Left lung (tissue), 10 donors: ENCODE measurements around the gene TGM1. TPM values are rescaled to one million over a fixed set of nuclear protein-coding genes. Genes with fewer than 3 reads are reported as not detected.

Experiments
- ATAC-seq: fragments of 200-7000 bp; cut with Tn5 transposase; one replicate; pipeline ENCODE4 v1.9.1; 2020; ENCODE audit warnings: moderate library complexity
- DNase-seq, 4 donors: peaks; one replicate each; pipeline ENCODE4 v3.0.0-alpha.2; 2013 to 2020
- H3K27ac ChIP-seq, 2 donors: fragments of 200-600 bp; sonication (generic) in 1 of 2; one replicate each; pipeline versions ENCODE4 v1.5.0 to v1.8.0; 2020 to 2021
- H3K27me3 ChIP-seq, 2 donors: fragments of 200-600 bp; sonication (generic) in 1 of 2; one replicate each; pipeline versions ENCODE4 v1.5.0 to v1.8.0; 2020 to 2021
- H3K36me3 ChIP-seq, 2 donors: fragments of 200-600 bp; sonication (generic) in 1 of 2; one replicate each; pipeline versions ENCODE4 v1.5.0 to v1.8.0; 2020 to 2021
- H3K4me1 ChIP-seq, 2 donors: fragments of 200-600 bp; one replicate each; pipeline ENCODE4 v1.8.0; 2021
- H3K4me3 ChIP-seq, 2 donors: fragments of 200-600 bp; sonication (generic) in 1 of 2; one replicate each; pipeline versions ENCODE4 v1.5.0 to v1.8.0; 2020 to 2021; ENCODE audit warnings: mild to moderate bottlenecking in 1 of 2
- H3K9me3 ChIP-seq, 2 donors: fragments of 200-600 bp; sonication (generic) in 1 of 2; one replicate each; pipeline versions ENCODE4 v1.5.0 to v1.8.0; 2020 to 2021
- CTCF ChIP-seq, 2 donors: fragments of 200-600 bp; sonication (generic) in 1 of 2; IDR thresholded peaks; one replicate each; pipeline versions ENCODE4 v1.5.0 to v1.8.0; 2021; ENCODE audit warnings: antibody characterized with exemption in 2 of 2
- intact Hi-C, 2 donors: fragments of 100-400 bp; cut with DNase I; formaldehyde crosslinking; loops; one replicate each; pipeline versions ENCODE4 v1.11.2 to v1.14.2; 2022
- polyA plus RNA-seq, 6 donors: library from polyadenylated mRNA; unstranded; fragments of 120-200 nt; gene quantifications; one replicate each; pipeline ENCODE4 v1.2.1, GENCODE V29; 2013; ENCODE audit not compliant: insufficient read length in 6 of 6
- total RNA-seq, 2 donors: library from RNA; stranded (reverse); fragmentation: NEBNext Ultra II Directional; extraction: Animal tissue kit (Norgen Biotek cat#: 25700); gene quantifications; one replicate each; pipeline ENCODE4 v1.2.1, GENCODE V29; 2021
- donor health status: DM: no; HTN: yes; CAD: no.
- donor health status: DM: no; HTN: no; CAD: no.

Gene TGM1
- total and polyA plus RNA-seq, 8 donors = 2.6 to 9.6 (median 3.6) TPM

GRCh38 chr14:24252289-24253124 lies 10.5 kb downstream of the TGM1 start:
- ATAC-seq (no peak), DNase-seq (peak in 2 of 4 donors; percentile 29 to 53)
- Histone ChIP-seq H3K4me1 (peaks cover 0 to 9% of the 10 kb centered on the region in 2 donors), H3K27me3 (no peaks in the 10 kb centered on the region), H3K27ac (no peak overlapping the region), H3K4me3 (no peak overlapping the region), H3K9me3 (no peaks in the 10 kb centered on the region), H3K36me3 (peaks cover 0 to 29% of the 10 kb centered on the region in 2 donors)
- intact Hi-C loops = no loop called here
- no peak for TF ChIP-seq CTCF (IDR thresholded peaks at IDR 0.05)

- H3K9me3 ChIP-seq = no peaks in the 10 kb centered on the region
- H3K4me1 ChIP-seq = peaks cover 0 to 9% of the 10 kb centered on the region in 2 donors
- peak in 1 of 4 donors; percentile 28 for DNase-seq
- intact Hi-C loops = no loop called here
- peaks cover 0 to 29% of the 10 kb centered on the region in 2 donors for H3K36me3 ChIP-seq
- TF ChIP-seq CTCF (IDR thresholded peaks at IDR 0.05) = no peak
- H3K27ac ChIP-seq = no peak overlapping the region
- no peak overlapping the region for H3K4me3 ChIP-seq
- peak; percentile 79 for ATAC-seq
- H3K27me3 ChIP-seq = no peaks in the 10 kb centered on the region
Measured at GRCh38 chr14:24251880-24252288, 11.1 kb downstream of the TGM1 start.

DNA sequence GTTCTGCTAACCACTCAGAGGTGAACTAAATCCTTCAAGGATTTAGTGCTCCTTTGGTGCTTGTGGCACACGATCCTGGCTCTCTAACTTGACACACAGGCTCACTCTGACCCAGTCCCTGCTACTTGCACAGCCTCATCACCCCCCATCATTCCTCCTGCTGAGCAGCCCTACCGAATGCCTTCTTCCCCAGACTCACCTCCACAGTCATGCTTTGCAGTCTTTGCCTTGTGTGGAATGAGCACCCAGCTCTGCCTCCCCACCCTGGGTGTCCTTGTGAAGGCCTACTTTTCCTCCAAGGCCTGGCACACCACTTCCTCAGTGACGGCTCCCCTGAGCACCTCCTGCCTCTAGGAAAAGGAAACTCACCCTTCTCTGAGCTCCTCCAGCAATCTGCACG lies 12.6 kb downstream of the TGM1 start:
- H3K9me3 ChIP-seq = no peaks in the 10 kb centered on the region
- peaks cover 0 to 24% of the 10 kb centered on the region in 2 donors for H3K36me3 ChIP-seq
- DNase-seq = no peak
- H3K27me3 ChIP-seq = no peaks in the 10 kb centered on the region
- intact Hi-C loops = no loop called here
- no peak overlapping the region for H3K4me3 ChIP-seq
- ATAC-seq = no peak
- TF ChIP-seq CTCF (IDR thresholded peaks at IDR 0.05) = no peak
- peaks cover 0 to 9% of the 10 kb centered on the region in 2 donors for H3K4me1 ChIP-seq
- no peak overlapping the region for H3K27ac ChIP-seq

DNA sequence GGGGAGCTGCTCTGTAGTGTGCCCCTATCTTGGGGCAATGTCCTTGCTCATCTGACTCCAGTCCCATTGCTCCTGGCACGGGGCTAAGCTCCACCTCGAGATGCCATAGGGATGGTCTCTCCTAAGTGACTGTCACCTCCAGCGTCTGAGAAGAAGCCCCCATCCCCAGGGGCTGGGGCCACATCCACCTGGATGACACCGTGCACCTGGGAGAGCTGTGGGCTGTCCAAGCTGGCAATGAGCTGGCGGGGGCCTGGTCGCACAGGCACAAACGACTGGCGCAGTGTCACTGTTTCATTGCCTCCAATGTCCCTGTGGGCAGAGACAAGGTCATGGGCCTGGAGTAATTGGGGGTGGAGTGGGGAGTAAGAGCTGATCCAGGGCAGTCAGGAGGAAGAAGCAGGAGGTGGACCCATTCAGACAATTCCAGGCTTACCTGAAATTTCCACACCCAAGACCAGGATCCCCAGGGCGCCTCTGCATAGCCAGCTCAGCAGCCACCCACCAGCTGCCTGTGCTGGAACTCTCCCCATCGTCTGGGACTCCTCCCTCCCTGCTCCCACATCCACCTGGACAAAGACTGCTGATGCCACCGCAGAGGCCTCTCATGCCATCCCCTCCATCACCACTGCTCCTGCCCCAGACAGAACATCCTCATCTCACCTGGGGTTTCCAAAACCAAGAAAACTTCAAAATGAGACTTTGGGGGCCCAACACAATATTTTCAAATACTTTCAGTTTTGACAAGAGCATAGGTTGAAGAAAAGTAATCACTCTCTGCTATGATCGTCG lies 13.6 kb downstream of the TGM1 start:
- Histone ChIP-seq H3K4me1 (peaks cover 0 to 9% of the 10 kb centered on the region in 2 donors), H3K27ac (no peak overlapping the region), H3K36me3 (peaks cover 0 to 15% of the 10 kb centered on the region in 2 donors), H3K4me3 (no peak overlapping the region), H3K27me3 (no peaks in the 10 kb centered on the region), H3K9me3 (no peaks in the 10 kb centered on the region)
- DNase-seq (no peak), ATAC-seq (no peak)
- intact Hi-C loops = no loop called here
- TF ChIP-seq CTCF (IDR thresholded peaks at IDR 0.05) = no peak

DNA sequence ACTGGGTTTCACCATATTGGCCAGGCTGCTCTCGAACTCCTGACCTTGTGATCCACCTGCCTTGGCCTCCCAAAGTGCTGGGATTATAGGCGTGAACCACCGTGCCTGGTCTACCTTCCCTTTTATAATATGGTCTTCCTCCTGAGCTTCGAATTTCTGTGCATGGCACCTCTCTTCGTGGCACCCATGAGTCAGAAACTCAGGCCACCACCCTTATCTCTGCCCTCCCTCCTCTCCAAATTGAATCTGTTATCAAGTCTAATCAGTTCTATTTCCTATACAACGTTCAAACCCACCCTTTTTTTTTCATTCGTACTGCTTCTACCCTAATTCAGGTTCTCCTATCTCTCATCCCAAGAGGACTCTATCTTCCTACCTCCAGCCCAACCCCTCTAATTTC lies 15.6 kb downstream of the TGM1 start:
- Histone ChIP-seq H3K4me1 (peaks cover 7 to 17% of the 10 kb centered on the region in 2 donors), H3K27me3 (no peaks in the 10 kb centered on the region), H3K36me3 (peaks cover 0 to 8% of the 10 kb centered on the region in 2 donors), H3K9me3 (no peaks in the 10 kb centered on the region), H3K27ac (no peak overlapping the region), H3K4me3 (no peak overlapping the region)
- DNase-seq (no peak), ATAC-seq (no peak)
- TF ChIP-seq CTCF (IDR thresholded peaks at IDR 0.05) = no peak
- intact Hi-C loops = no loop called here
